HepG2 (cell line): Measurements from ENCODE around the gene TNFAIP3. TPM values are rescaled to one million over a fixed set of nuclear protein-coding genes. Genes with fewer than 3 reads are reported as not detected.

Experiments used
- ATAD3A ChIP-seq: sonication (generic); formaldehyde crosslinking; IDR thresholded peaks from 2 replicates; pipeline ENCODE4 v1.4.0; 2020; ENCODE audit warnings: missing genetic modification reagents
- CSRNP1 ChIP-seq: sonication (generic); formaldehyde crosslinking; IDR thresholded peaks from 2 replicates; pipeline ENCODE4 v1.8.1; 2023; ENCODE audit warnings: mild to moderate bottlenecking, missing genetic modification reagents
- ELF3 ChIP-seq: IDR thresholded peaks from 2 replicates; pipeline ENCODE4 v1.6.1; 2016; ENCODE audit warnings: missing genetic modification reagents, missing compliant biosample characterization
- FOXP1 ChIP-seq, 2 experiments: fragments of 450-650 bp in 1 of 2; IDR thresholded peaks; 2 replicates each; pipeline ENCODE4 v1.6.1; 2017 to 2018; ENCODE audit warnings: antibody characterized with exemption in 1 of 2
- FUBP1 ChIP-seq: sonication (generic); formaldehyde crosslinking; IDR thresholded peaks from 2 replicates; pipeline ENCODE4 v1.5.1; 2020; ENCODE audit warnings: missing genetic modification reagents, mild to moderate bottlenecking, borderline replicate concordance
- HNF1A ChIP-seq, 2 experiments: sonication (generic) in 1 of 2; formaldehyde crosslinking in 1 of 2; IDR thresholded peaks; 2 replicates each; pipeline versions ENCODE4 v1.4.0 to v1.6.1; 2016 to 2020; ENCODE audit warnings: borderline replicate concordance in 1 of 2, low read depth in 1 of 2, mild to moderate bottlenecking in 1 of 2, missing genetic modification reagents in 1 of 2
- MBD4 ChIP-seq: IDR thresholded peaks from 2 replicates; pipeline ENCODE4 v1.6.1; 2012; ENCODE audit warnings: low read length, inconsistent platforms, borderline replicate concordance
- MTA1 ChIP-seq: sonication (generic); formaldehyde crosslinking; IDR thresholded peaks from 2 replicates; pipeline ENCODE4 v1.4.0; 2020; ENCODE audit warnings: missing genetic modification reagents, mild to moderate bottlenecking, borderline replicate concordance
- POLR2AphosphoS5 ChIP-seq: IDR thresholded peaks from 2 replicates; pipeline ENCODE4 v1.6.1; 2012; ENCODE audit warnings: low read depth, low read length
- RBM22 ChIP-seq: fragments of 200-400 bp; formaldehyde crosslinking; optimal IDR thresholded peaks from 2 replicates; pipeline ENCODE3; 2017; ENCODE audit warnings: mild to moderate bottlenecking, low read length, moderate library complexity
- RFX1 ChIP-seq: fragments of 450-650 bp; IDR thresholded peaks from 2 replicates; pipeline ENCODE4 v1.6.1; 2017
- SIN3A ChIP-seq: IDR thresholded peaks from 2 replicates; pipeline ENCODE4 v1.6.1; 2011; ENCODE audit warnings: low read depth, mild to moderate bottlenecking, control low read depth, low read length, borderline replicate concordance
- SSRP1 ChIP-seq: IDR thresholded peaks from 2 replicates; pipeline ENCODE4 v1.6.1; 2016; ENCODE audit warnings: control low read depth
- WIZ ChIP-seq: sonication (generic); formaldehyde crosslinking; IDR thresholded peaks from 2 replicates; pipeline ENCODE4 v1.5.1; 2020; ENCODE audit warnings: mild to moderate bottlenecking, missing genetic modification reagents
- ZNF543 ChIP-seq: sonication (generic); formaldehyde crosslinking; IDR thresholded peaks from 2 replicates; pipeline ENCODE4 v1.4.0; 2020; ENCODE audit warnings: mild to moderate bottlenecking, missing genetic modification reagents
- polyA plus RNA-seq, 8 experiments: library from polyadenylated mRNA; depleted of rRNA in 3 of 8; stranded (reverse) in 7 of 8; unstranded in 1 of 8; fragments of >200 nt; fragmentation: Illumina TruSeq in 4 of 8; extraction: Trizol in 4 of 8; gene quantifications; 2 replicates each; pipeline versions ENCODE4 v1.2.1 to v1.2.3, GENCODE V29; 2011 to 2016; ENCODE audit warnings: low read depth in 4 of 8, missing spikeins in 1 of 8, mixed read lengths in 1 of 8; ENCODE audit not compliant: insufficient read depth in 1 of 8
- total RNA-seq, 5 experiments: library from RNA; depleted of rRNA; stranded (reverse); fragments of >200 nt; fragmentation: Illumina TruSeq; extraction: Trizol; gene quantifications; 2 replicates each; pipeline ENCODE4 v1.2.3, GENCODE V29; 2016; ENCODE audit warnings: low read depth in 1 of 5
- TF ChIP-seq, protein P1 (sequence below): sonication (generic); formaldehyde crosslinking; IDR thresholded peaks from 2 replicates; pipeline ENCODE4 v1.8.1; 2023; ENCODE audit warnings: mild to moderate bottlenecking, missing genetic modification reagents
- TF ChIP-seq, protein P2 (sequence below): sonication (generic); formaldehyde crosslinking; IDR thresholded peaks from 2 replicates; pipeline ENCODE4 v1.4.0; 2020; ENCODE audit warnings: missing genetic modification reagents

The TNFAIP3 gene
- total and polyA plus RNA-seq, 2 of the 13 experiments (the other 11 are each of a cell fraction or from before 2014, with no cell fraction given), result 28.2 to 47.1 TPM

DNA sequence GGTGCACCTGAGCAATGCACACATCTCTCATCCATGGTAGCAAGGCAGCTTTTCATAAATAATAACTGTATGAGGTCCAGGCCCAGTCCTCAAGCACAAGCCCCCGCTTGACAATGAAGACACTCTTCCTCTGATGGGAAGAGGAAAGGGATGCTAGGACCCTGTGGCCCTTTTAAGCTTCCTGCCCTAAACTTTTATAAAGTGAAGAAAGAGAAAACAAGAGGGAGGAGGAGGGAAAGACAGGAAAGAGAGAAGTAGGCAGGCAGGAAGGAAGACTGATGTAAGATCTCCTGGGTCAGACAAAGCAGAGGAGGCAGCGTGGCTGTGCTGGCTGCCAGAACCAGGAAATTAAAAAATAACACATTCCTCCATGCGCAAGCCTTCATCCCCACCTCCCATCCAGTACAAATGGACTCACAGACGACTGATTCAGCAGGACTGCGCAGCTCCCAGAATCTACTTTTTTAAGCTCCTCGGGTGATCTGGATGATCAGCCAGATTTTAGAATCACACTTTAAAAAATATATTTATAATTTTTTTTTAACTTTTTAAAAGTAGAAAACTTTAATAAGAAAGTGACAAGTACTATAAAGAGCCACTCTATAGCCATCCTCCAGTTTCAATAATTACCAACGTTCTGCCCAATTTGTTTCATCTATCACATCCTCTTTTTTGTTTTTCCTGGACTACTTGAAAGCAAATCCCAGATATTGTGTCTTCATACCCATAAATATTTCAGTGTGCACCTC, 16.5 kb downstream of the TNFAIP3 start (continued):
- TF ChIP-seq RBM22, result peak; percentile 99
- TF ChIP-seq, protein P1, sequence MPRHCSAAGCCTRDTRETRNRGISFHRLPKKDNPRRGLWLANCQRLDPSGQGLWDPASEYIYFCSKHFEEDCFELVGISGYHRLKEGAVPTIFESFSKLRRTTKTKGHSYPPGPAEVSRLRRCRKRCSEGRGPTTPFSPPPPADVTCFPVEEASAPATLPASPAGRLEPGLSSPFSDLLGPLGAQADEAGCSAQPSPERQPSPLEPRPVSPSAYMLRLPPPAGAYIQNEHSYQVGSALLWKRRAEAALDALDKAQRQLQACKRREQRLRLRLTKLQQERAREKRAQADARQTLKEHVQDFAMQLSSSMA (CRISPR knock-in tag), result no peak
- TF ChIP-seq FUBP1 (CRISPR knock-in tag), result no peak
- TF ChIP-seq, protein P2, sequence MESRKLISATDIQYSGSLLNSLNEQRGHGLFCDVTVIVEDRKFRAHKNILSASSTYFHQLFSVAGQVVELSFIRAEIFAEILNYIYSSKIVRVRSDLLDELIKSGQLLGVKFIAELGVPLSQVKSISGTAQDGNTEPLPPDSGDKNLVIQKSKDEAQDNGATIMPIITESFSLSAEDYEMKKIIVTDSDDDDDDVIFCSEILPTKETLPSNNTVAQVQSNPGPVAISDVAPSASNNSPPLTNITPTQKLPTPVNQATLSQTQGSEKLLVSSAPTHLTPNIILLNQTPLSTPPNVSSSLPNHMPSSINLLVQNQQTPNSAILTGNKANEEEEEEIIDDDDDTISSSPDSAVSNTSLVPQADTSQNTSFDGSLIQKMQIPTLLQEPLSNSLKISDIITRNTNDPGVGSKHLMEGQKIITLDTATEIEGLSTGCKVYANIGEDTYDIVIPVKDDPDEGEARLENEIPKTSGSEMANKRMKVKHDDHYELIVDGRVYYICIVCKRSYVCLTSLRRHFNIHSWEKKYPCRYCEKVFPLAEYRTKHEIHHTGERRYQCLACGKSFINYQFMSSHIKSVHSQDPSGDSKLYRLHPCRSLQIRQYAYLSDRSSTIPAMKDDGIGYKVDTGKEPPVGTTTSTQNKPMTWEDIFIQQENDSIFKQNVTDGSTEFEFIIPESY (CRISPR knock-in tag), result no peak
- no peak for TF ChIP-seq FOXP1 (IDR thresholded peaks at IDR 0.05)
- TF ChIP-seq FOXP1 (CRISPR knock-in tag; IDR thresholded peaks at IDR 0.05), result no peak
- peak; percentile 64 for TF ChIP-seq POLR2AphosphoS5
- no peak for TF ChIP-seq RFX1
- TF ChIP-seq ELF3 (CRISPR knock-in tag), result 0 out of 2 replicates have a peak, but pooled peaks have one; percentile 41
- no peak for TF ChIP-seq ZNF543 (CRISPR knock-in tag)
- 0 out of 2 replicates have a peak, but pooled peaks have one; percentile 33 for TF ChIP-seq MBD4
- 0 out of 2 replicates have a peak, but pooled peaks have one; percentile 46 for TF ChIP-seq SIN3A
- TF ChIP-seq CSRNP1 (CRISPR knock-in tag), result no peak
- TF ChIP-seq MTA1 (CRISPR knock-in tag), result no peak
- TF ChIP-seq HNF1A (IDR thresholded peaks at IDR 0.05; ENCODE audit: low read depth), result no peak
- no peak for TF ChIP-seq HNF1A (CRISPR knock-in tag; IDR thresholded peaks at IDR 0.05; ENCODE audit: borderline replicate concordance)
- TF ChIP-seq WIZ (CRISPR knock-in tag), result no peak
- no peak for TF ChIP-seq ATAD3A (CRISPR knock-in tag)
- peak; percentile 45; the same call in 1 of the 2 replicates for TF ChIP-seq SSRP1 (CRISPR knock-in tag)
